ENCODE data around the gene FCHSD2.
"Not testable (repeated sequence)": the region's sequence is repeated elsewhere in the genome, so short reads cannot be mapped to it uniquely, and the experiment has no call there.

FCHSD2 gene

GRCh38 chr11:73055655-73056354, 86.3 kb downstream of the FCHSD2 start:
- DNase-seq = no peak

- no peak for DNase-seq
These were observed 87.1 kb downstream of the FCHSD2 start for GRCh38 chr11:73055002-73055401.

GRCh38 chr11:73053964-73054363, 88.2 kb downstream of the FCHSD2 start:
- DNase-seq = no peak

GRCh38 chr11:73048446-73048845, 93.7 kb downstream of the FCHSD2 start:
- no peak for DNase-seq

- DNase-seq = no peak
These were observed 94.2 kb downstream of the FCHSD2 start for GRCh38 chr11:73047773-73048371.

- no peak for DNase-seq
These were observed 102.1 kb downstream of the FCHSD2 start for GRCh38 chr11:73040046-73040445.

- DNase-seq = peak; percentile 5
These were observed 107.3 kb downstream of the FCHSD2 start for GRCh38 chr11:73034777-73035176.

GRCh38 chr11:73034331-73034730, 107.8 kb downstream of the FCHSD2 start:
- DNase-seq = peak; percentile 7

GRCh38 chr11:73030130-73030529, 112.0 kb downstream of the FCHSD2 start:
- DNase-seq = no peak

- no peak for DNase-seq
These were observed 112.7 kb downstream of the FCHSD2 start for GRCh38 chr11:73029403-73029802.

- DNase-seq = no peak
These were observed 113.5 kb downstream of the FCHSD2 start for GRCh38 chr11:73028611-73029010.

- DNase-seq = not testable (repeated sequence)
These were observed 114.3 kb downstream of the FCHSD2 start for GRCh38 chr11:73027840-73028239.

GRCh38 chr11:73024639-73025038, 117.5 kb downstream of the FCHSD2 start:
- no peak for DNase-seq

- DNase-seq = no peak
These were observed 122.1 kb downstream of the FCHSD2 start for GRCh38 chr11:73019996-73020395.

- no peak for DNase-seq
These were observed 122.7 kb downstream of the FCHSD2 start for GRCh38 chr11:73019449-73019848.

- no peak for DNase-seq
These were observed 123.3 kb downstream of the FCHSD2 start for GRCh38 chr11:73018856-73019255.

GRCh38 chr11:73017024-73017751, 124.9 kb downstream of the FCHSD2 start:
- DNase-seq = no peak

GRCh38 chr11:73013021-73013420, 129.1 kb downstream of the FCHSD2 start:
- no peak for DNase-seq

GRCh38 chr11:73012121-73012863, 129.8 kb downstream of the FCHSD2 start:
- no peak for DNase-seq

- no peak for DNase-seq
These were observed 130.8 kb downstream of the FCHSD2 start for GRCh38 chr11:73011126-73011817.

- DNase-seq = no peak
These were observed 132.1 kb downstream of the FCHSD2 start for GRCh38 chr11:73009972-73010371.

GRCh38 chr11:73004088-73004487, 138.0 kb downstream of the FCHSD2 start:
- DNase-seq = no peak

GRCh38 chr11:73003088-73003487, 139.0 kb downstream of the FCHSD2 start:
- no peak for DNase-seq

Data from CD4-positive, alpha-beta T cell treated with Interleukin-6 for 4 hours (primary cell).